PFSK-1 (cell line): ENCODE results near the gene NRK.

ENCODE experiments used
- FOXP2 ChIP-seq: optimal IDR thresholded peaks from 2 replicates; pipeline ENCODE3; 2011; ENCODE audit warnings: borderline replicate concordance, control low read depth, inconsistent platforms; ENCODE audit not compliant: insufficient read depth; ENCODE audit errors: extremely low read length, extremely low read depth
- POLR2AphosphoS5 ChIP-seq: IDR thresholded peaks from 2 replicates; pipeline ENCODE4 v1.6.1; 2012; ENCODE audit warnings: low read depth, mild to moderate bottlenecking, control low read depth, low read length, moderate library complexity
- SIN3A ChIP-seq: IDR thresholded peaks from 2 replicates; pipeline ENCODE4 v1.6.1; 2012; ENCODE audit warnings: mild to moderate bottlenecking, low read length, moderate library complexity, borderline replicate concordance; ENCODE audit not compliant: insufficient read depth
- TAF1 ChIP-seq: IDR thresholded peaks from 2 replicates; pipeline ENCODE4 v1.6.1; 2012; ENCODE audit warnings: low read length, control low read depth, borderline replicate concordance; ENCODE audit not compliant: insufficient read depth
- TF ChIP-seq, protein P1 (sequence below), 2 experiments: IDR thresholded peaks; 2 replicates each; pipeline versions ENCODE4 v1.6.1 to v1.8.0; 2011 to 2012; ENCODE audit warnings: low read depth in 2 of 2, low read length in 2 of 2, control low read depth in 1 of 2, inconsistent platforms in 1 of 2, mild to moderate bottlenecking in 1 of 2, moderate library complexity in 1 of 2; ENCODE audit not compliant: insufficient read depth in 1 of 2

NRK gene

DNA sequence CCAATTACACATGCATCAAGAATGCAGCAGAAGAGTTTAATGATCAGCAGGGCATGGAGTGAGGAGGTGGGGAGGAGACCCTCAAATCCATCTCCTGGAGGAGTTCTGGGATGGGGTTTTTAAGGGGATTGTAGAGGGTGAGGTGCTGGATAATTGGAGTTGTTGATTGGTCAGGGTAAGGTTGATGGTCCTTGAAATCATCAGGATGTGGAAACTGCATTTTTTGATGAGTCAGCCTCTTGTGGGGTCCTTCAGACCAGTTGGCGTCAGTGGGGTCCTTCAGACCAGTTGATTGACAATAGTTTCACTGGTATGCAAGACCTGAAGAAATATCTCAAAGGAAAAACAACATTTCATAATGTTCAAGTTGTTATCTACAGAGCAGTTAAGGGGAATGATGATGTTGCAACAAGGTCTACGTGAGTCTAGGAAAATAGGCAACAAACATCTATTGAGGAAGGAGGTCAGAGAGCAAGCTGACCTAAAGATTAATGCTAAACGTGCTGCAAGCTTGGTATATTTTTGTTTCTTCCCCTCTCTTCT, 88.3 kb downstream of the NRK start:
- no peak for TF ChIP-seq FOXP2
- no peak for TF ChIP-seq POLR2AphosphoS5
- no peak for TF ChIP-seq TAF1
- no peak for TF ChIP-seq SIN3A
- TF ChIP-seq, protein P1, sequence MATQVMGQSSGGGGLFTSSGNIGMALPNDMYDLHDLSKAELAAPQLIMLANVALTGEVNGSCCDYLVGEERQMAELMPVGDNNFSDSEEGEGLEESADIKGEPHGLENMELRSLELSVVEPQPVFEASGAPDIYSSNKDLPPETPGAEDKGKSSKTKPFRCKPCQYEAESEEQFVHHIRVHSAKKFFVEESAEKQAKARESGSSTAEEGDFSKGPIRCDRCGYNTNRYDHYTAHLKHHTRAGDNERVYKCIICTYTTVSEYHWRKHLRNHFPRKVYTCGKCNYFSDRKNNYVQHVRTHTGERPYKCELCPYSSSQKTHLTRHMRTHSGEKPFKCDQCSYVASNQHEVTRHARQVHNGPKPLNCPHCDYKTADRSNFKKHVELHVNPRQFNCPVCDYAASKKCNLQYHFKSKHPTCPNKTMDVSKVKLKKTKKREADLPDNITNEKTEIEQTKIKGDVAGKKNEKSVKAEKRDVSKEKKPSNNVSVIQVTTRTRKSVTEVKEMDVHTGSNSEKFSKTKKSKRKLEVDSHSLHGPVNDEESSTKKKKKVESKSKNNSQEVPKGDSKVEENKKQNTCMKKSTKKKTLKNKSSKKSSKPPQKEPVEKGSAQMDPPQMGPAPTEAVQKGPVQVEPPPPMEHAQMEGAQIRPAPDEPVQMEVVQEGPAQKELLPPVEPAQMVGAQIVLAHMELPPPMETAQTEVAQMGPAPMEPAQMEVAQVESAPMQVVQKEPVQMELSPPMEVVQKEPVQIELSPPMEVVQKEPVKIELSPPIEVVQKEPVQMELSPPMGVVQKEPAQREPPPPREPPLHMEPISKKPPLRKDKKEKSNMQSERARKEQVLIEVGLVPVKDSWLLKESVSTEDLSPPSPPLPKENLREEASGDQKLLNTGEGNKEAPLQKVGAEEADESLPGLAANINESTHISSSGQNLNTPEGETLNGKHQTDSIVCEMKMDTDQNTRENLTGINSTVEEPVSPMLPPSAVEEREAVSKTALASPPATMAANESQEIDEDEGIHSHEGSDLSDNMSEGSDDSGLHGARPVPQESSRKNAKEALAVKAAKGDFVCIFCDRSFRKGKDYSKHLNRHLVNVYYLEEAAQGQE (IDR thresholded peaks at IDR 0.05; ENCODE audit: insufficient read depth in 1 of 2, low read depth in 2 of 2, low read length in 2 of 2), result no peak

DNA sequence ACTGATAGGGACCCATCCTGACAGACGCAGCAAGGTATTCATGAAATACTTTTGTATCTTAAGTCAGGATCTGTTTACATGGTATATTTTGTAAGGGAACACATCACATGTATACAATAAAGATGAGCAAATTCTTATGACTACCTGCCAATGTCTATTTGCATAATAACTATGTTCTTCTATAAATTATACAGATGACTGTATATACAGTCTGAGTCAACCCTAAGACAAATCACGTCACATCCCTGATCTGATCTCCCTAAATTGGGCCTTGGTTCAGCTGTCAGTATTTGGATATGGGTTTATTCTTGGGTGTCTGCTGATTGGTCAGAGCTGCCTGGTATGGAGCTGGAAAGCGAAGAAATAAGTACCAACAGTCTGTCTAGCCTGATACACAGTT, 122.9 kb downstream of the NRK start:
- TF ChIP-seq POLR2AphosphoS5 (no peak), TAF1 (no peak), SIN3A (no peak), FOXP2 (no peak)
- TF ChIP-seq, protein P1 (IDR thresholded peaks at IDR 0.05; ENCODE audit: insufficient read depth in 1 of 2, low read depth in 2 of 2, low read length in 2 of 2), result no peak

DNA sequence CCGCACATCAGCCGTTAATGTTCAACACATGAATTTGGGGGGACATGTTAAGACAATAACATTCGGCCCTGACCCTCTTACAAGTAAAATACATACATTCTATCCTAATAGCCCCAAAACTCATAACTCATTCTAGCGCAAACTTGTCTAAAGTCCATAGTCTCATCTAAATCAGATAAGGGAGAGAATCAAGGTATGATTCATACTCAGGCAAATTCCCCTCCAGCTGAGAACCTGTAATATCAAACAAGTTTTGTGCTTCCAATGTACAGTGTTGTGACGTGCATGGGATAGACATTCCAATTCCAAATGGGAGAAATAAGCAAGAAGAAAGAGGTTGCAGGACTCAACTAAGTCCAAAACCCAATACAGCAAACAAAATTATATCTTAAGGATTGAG, 147.1 kb downstream of the NRK start:
- no peak for TF ChIP-seq TAF1
- TF ChIP-seq, protein P1 (IDR thresholded peaks at IDR 0.05; ENCODE audit: insufficient read depth in 1 of 2, low read depth in 2 of 2, low read length in 2 of 2), result no peak
- no peak for TF ChIP-seq POLR2AphosphoS5
- TF ChIP-seq SIN3A, result no peak
- no peak for TF ChIP-seq FOXP2

DNA sequence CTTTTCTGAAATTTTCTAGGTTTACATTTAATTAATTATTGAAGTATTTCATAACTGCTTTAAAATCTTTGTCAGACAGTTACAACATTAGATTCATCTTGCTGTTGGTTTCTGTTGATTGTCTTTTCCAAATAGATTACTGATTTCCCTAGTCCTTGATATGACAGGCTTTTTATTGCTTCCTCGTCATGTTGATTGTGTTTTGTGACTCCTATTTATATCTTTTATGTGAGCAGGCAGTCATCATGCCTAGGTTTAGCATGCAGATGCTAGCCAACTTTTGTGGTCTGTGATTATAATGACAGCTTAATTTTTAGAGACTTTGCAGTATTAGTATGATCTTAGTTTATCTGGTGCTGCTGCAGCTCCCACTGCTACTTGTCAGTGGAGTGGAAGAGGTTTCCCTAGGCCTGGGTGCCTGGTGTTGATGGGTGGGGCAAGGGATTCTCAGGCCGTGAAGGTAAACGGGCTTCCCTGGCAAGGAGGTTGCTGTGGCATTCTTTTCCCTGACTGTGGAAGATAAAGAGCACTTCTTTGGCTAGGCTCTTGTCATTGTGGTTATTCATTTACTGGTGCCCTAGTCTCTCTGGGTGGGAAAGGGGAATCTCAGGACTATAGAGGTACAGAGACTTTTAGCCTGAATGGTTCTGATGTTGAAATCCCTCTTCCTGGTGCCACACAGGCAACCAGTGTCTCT, 150.5 kb downstream of the NRK start:
- TF ChIP-seq POLR2AphosphoS5 (no peak), FOXP2 (no peak)

DNA sequence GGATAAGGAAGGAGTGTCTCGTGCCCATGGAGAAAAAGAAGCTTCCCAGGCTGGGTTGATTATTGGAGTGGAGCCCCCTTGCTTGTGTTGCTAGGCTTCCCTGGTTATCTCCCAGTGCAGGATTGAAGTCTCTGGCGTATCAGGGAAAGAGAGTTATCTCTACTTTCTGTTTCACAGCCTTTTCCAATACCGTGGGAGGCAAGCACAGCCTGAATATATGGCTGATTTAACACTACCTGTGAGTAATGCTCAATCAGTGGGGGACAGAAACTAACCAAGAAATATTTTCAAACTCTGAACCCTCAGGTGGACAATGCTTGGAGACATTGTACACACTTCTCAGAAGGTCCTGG, 151.0 kb downstream of the NRK start:
- TF ChIP-seq FOXP2 (no peak), POLR2AphosphoS5 (no peak), SIN3A (no peak), TAF1 (no peak)
- TF ChIP-seq, protein P1 (IDR thresholded peaks at IDR 0.05; ENCODE audit: insufficient read depth in 1 of 2, low read depth in 2 of 2, low read length in 2 of 2), result no peak
